HG02885 (cell line): ENCODE data around the gene MICOS13.

Experiments used
- ATAC-seq: cut with Tn5 transposase; IDR thresholded peaks from one replicate; pipeline ENCODE4 v1.9.1; 2021; ENCODE audit warnings: mild to moderate bottlenecking; ENCODE audit not compliant: unreplicated experiment, poor library complexity

MICOS13 gene

GRCh38 chr19:5635427-5635826, 44.9 kb downstream of the MICOS13 start:
- ATAC-seq: no peak

- no peak for ATAC-seq
Measured at GRCh38 chr19:5632657-5633056, 47.7 kb downstream of the MICOS13 start.

GRCh38 chr19:5632241-5632612, 48.1 kb downstream of the MICOS13 start:
- no peak for ATAC-seq

GRCh38 chr19:5631567-5632240, 48.6 kb downstream of the MICOS13 start:
- no peak for ATAC-seq

GRCh38 chr19:5628919-5629481, 51.3 kb downstream of the MICOS13 start:
- ATAC-seq: no peak

- no peak for ATAC-seq
Measured at GRCh38 chr19:5628461-5628860, 51.9 kb downstream of the MICOS13 start.
